Activated CD4-positive, alpha-beta T cell treated with anti-CD3 and anti-CD28 coated beads for 36 hours (primary cell): Measurements from ENCODE around the gene CARD11. TPM values are rescaled to one million over a fixed set of nuclear protein-coding genes. Genes with fewer than 3 reads are reported as not detected.
A peak's percentile ranks its signal among the peaks of the same experiment; 100 is the strongest.

Source experiments
- ATAC-seq: fragments of 200-7000 bp; cut with Tn5 transposase; one replicate; pipeline ENCODE4 v1.10.0; 2021; ENCODE audit warnings: mild to moderate bottlenecking, moderate library complexity
- CTCF ChIA-PET: fragments of 350-600 bp; sonication (Branson Sonifier 250); formaldehyde crosslinking; loops from one replicate; lab custom pipeline; 2021; ENCODE audit warnings: antibody characterized with exemption; lab: Charles Lee
- POLR2A ChIA-PET: fragments of 350-600 bp; sonication (Branson Sonifier 250); formaldehyde crosslinking; loops from one replicate; lab custom pipeline; 2021; ENCODE audit warnings: antibody characterized with exemption, inconsistent platforms; lab: Charles Lee
- DNase-seq: peaks from one replicate; pipeline ENCODE4 v3.0.0-alpha.2; 2020
- H3K27ac Mint-ChIP-seq: one replicate; pipeline ENCODE4 v1.8.0; 2021; ENCODE audit warnings: mixed read lengths
- H3K27me3 Mint-ChIP-seq: one replicate; pipeline ENCODE4 v1.8.0; 2021; ENCODE audit warnings: mixed read lengths
- H3K36me3 Mint-ChIP-seq: one replicate; pipeline ENCODE4 v1.8.0; 2021; ENCODE audit warnings: low read depth, mixed read lengths
- H3K4me1 Mint-ChIP-seq: one replicate; pipeline ENCODE4 v1.8.0; 2021; ENCODE audit warnings: mixed read lengths
- H3K4me3 Mint-ChIP-seq: one replicate; pipeline ENCODE4 v1.8.0; 2021; ENCODE audit warnings: mild to moderate bottlenecking, moderate library complexity, mixed read lengths
- H3K9me3 Mint-ChIP-seq: one replicate; pipeline ENCODE4 v1.8.0; 2021; ENCODE audit warnings: low read depth, mixed read lengths
- intact Hi-C, 2 experiments: fragments of 100-400 bp; cut with DNase I in 1 of 2; cut with micrococcal nuclease in 1 of 2; formaldehyde crosslinking; loops; one replicate each; pipeline versions ENCODE4 v1.14.2 to v1.15.1; 2022 to 2024; cut with DNase I, micrococcal nuclease
- total RNA-seq, 2 experiments: library from RNA; stranded (reverse); gene quantifications; one replicate each; pipeline ENCODE4 v1.2.3, GENCODE V29; 2021

CARD11 gene
- total RNA-seq, 2 experiments from 2014 or later = 108 to 118 TPM

DNA sequence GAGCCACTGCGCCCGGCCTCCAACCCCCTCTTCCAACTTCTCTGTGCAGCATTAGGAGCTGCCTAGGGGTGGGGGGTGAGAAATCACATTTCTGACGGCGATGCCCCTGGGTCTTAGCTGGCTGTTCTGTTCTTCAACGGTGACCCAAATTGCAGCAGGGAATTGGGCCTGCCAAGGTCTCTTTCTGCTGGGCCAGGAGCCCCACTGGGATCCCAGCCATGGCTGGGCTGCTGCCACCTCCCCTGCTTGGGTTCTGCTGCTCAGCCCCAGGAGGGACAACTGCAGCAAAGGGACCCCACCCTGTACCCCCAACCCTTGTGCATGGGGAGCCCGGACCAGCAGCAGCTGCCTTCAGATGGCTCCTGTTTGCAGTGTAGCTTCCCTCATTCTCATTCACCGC is 155.9 kb downstream of the CARD11 start:
- POLR2A ChIA-PET = no interaction called here
- DNase-seq = no peak
- no peak for ATAC-seq
- no peak overlapping the region for H3K27ac Mint-ChIP-seq
- peaks cover 10% of the 10 kb centered on the region for H3K4me1 Mint-ChIP-seq
- H3K4me3 Mint-ChIP-seq = no peak overlapping the region
- H3K27me3 Mint-ChIP-seq = no peaks in the 10 kb centered on the region
- CTCF ChIA-PET = interaction anchor here (0.6 to 2.0 kb wide), 10 partner anchors 11 to 342 kb away, joined by 3 to 5 read pairs (median 3); no protein-coding TSS in a partner anchor
- intact Hi-C loops = loop anchor here (1.0 to 5.0 kb wide), 4 partner anchors 184 to 784 kb away; no protein-coding TSS in a partner anchor
- no peaks in the 10 kb centered on the region for H3K9me3 Mint-ChIP-seq
- H3K36me3 Mint-ChIP-seq = no peaks in the 10 kb centered on the region

DNA sequence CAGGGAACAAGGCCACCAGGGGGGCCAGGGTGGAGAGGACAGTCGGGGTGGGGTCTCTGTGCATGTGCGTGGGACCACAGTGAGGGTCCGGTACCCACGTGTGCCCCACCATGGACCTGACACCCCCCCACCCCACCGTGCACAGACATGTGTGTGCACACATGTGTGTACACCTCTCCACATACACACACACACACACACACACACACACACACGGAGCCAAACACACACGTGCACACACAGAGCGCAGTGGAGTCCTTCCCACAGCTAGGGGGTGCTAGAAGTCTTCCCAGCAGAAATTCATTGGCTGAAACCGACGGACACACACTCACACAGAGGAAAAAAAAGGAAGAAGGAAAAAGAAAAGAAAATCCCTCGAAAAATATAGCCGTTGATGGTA is 156.8 kb downstream of the CARD11 start:
- peak; percentile 91 for ATAC-seq
- Mint-ChIP-seq H3K27ac (no peak overlapping the region), H3K27me3 (no peaks in the 10 kb centered on the region), H3K9me3 (no peaks in the 10 kb centered on the region), H3K4me3 (no peak overlapping the region), H3K36me3 (no peaks in the 10 kb centered on the region), H3K4me1 (peaks cover 4% of the 10 kb centered on the region)
- peak; percentile 81 for DNase-seq
- intact Hi-C loops = loop anchor here (1.0 to 5.0 kb wide), 4 partner anchors 185 to 785 kb away; no protein-coding TSS in a partner anchor
- POLR2A ChIA-PET = no interaction called here
- CTCF ChIA-PET = interaction anchor here (0.7 to 2.0 kb wide), 8 partner anchors 16 to 406 kb away, joined by 3 to 5 read pairs (median 4); no protein-coding TSS in a partner anchor

DNA sequence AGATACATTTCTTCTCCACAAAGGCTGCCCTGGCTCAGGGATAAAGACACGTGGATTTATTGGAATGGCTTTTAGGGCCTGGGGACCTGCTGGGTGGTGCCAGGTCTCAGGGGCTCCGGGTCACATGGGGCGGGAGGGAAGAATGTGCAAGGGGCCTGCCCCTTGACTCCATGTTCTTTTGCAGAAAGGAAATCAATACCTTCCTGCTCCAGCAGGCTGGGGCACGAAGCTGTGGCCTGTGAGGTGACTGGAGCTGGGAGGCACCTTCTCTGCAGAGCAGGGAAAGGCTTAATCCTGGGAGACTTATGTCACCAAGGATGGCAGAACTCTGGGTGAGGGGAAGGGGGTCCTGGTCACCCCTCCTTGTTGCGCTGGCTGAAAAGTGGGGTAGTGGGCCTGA is 157.3 kb downstream of the CARD11 start:
- DNase-seq (no peak), ATAC-seq (no peak)
- Mint-ChIP-seq H3K36me3 (no peaks in the 10 kb centered on the region), H3K4me1 (peaks cover 4% of the 10 kb centered on the region), H3K27me3 (no peaks in the 10 kb centered on the region), H3K4me3 (no peak overlapping the region), H3K27ac (peak overlapping the region; percentile 10), H3K9me3 (no peaks in the 10 kb centered on the region)
- ChIA-PET CTCF (interaction anchor here (0.6 to 2.0 kb wide), 6 partner anchors 17 to 405 kb away, joined by 3 to 5 read pairs (median 4); no protein-coding TSS in a partner anchor), POLR2A (no interaction called here)
- intact Hi-C loops = loop anchor here (5.0 kb wide), 2 partner anchors 186 to 786 kb away; no protein-coding TSS in a partner anchor

DNA sequence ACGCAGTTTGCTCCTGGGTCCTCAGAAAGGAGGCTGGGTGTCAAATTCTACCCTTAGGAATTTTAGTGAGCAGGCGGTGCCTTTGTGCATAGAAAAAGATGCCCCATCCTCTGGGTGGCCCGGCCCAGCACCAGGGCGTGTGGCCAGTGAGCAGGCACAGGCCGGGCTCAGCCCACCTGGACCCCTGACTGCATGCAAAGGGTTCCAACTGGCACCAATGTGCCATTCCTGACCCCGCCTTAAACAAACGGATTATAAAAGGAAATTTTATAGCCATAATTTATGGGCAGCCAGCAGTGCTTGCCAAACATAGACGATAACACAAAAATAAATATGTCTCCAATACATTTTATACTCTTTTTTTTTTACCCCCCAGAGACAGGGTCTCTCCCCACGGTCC is 159.5 kb downstream of the CARD11 start:
- Mint-ChIP-seq H3K9me3 (no peaks in the 10 kb centered on the region), H3K36me3 (no peaks in the 10 kb centered on the region), H3K27ac (no peak overlapping the region), H3K4me1 (peaks cover 13% of the 10 kb centered on the region), H3K27me3 (no peaks in the 10 kb centered on the region), H3K4me3 (no peak overlapping the region)
- DNase-seq (no peak), ATAC-seq (no peak)
- intact Hi-C loops = no loop called here
- ChIA-PET POLR2A (no interaction called here), CTCF (interaction anchor here (0.7 to 1.1 kb wide), 2 partner anchors 14 to 270 kb away, joined by 3 read pairs; no protein-coding TSS in a partner anchor)

DNA sequence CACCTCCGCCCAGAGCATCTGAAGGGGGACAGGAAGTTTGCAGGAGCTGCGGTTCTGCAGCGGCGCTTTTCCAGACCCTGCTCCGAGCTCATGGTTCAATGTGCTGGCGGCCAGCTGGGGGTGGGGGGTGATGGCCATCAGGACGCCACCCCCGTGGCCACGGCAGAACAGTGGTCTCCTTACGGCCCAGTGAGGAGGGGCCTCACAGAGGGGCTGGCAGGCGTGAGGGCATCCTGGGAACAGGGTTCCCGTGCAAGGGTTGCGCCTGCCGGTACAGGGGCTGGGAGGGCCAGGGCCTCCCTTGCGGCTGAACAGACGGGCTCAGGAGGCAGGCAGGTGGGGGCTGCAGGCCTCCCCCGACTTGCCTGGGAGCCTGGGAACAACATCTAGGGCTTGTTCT is 160.6 kb downstream of the CARD11 start:
- ChIA-PET CTCF (interaction anchor here (0.7 to 1.0 kb wide), 2 partner anchors 272 to 404 kb away, joined by 3 to 4 read pairs; no protein-coding TSS in a partner anchor), POLR2A (no interaction called here)
- Mint-ChIP-seq H3K27ac (no peak overlapping the region), H3K9me3 (no peaks in the 10 kb centered on the region), H3K27me3 (no peaks in the 10 kb centered on the region), H3K4me1 (peaks cover 23% of the 10 kb centered on the region), H3K36me3 (no peaks in the 10 kb centered on the region), H3K4me3 (no peak overlapping the region)
- ATAC-seq (no peak), DNase-seq (no peak)
- intact Hi-C loops = no loop called here

DNA sequence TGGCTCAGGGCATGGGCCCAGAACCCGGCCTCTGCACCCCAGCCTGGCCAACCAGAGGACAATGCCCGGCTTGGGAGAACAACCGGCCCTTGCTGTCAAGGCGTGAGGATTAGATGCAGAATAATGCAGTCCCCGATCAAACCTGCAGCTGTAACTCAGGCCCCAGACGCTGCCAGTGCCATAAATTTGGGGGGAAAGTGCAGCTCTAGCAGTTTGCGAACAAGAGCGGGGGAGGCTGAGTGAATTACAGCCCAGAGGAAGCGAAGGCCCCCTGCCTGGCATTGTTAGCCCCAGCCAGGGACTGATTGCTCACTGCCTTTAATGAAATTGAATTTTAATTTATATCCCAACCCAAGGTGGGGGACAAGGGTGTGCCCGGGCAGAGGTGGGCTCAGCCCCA is 161.6 kb downstream of the CARD11 start:
- CTCF ChIA-PET = interaction anchor here (1.0 kb wide), 1 partner anchor 273 kb away, joined by 4 read pairs; no protein-coding TSS in a partner anchor
- Mint-ChIP-seq H3K27me3 (no peaks in the 10 kb centered on the region), H3K27ac (no peak overlapping the region)

DNA sequence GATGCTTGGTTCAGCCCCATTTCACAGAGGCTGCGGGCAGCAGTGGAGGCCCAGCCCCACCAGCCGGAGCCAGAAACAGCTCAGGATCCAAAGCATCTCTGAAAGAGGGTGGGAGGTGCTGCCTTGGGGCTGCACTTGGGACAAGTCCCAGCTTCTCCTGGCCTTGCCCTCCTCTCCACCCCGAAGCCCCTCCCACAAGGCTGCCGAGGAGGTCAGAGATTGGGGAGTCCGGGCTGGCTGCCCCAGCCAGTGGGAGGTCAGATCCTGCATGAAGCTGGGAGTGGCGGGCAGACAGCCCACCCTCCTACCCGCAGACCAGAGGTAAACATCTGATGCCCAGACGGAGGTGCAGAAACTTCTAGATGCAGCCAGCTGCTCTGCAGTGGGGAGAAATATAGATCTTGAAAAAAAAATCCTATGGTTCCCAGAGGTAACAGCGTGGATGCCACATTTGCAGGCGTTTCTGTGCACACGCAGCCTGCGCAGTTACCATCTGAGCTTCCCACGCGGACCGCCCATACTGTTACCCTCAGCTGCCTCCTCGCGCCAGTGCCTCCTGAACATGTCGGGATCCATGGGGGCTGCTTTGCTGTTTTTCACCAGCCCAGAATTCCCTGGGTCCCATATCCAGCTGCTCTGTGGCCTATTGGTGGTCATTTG is 162.7 kb downstream of the CARD11 start:
- POLR2A ChIA-PET = no interaction called here
- CTCF ChIA-PET = no interaction called here
- intact Hi-C loops = no loop called here
- ATAC-seq (no peak), DNase-seq (no peak)
- H3K27ac Mint-ChIP-seq = no peak overlapping the region
- peaks cover 19% of the 10 kb centered on the region for H3K4me1 Mint-ChIP-seq
- H3K27me3 Mint-ChIP-seq = no peaks in the 10 kb centered on the region
- H3K4me3 Mint-ChIP-seq = no peak overlapping the region
- no peaks in the 10 kb centered on the region for H3K9me3 Mint-ChIP-seq
- H3K36me3 Mint-ChIP-seq = no peaks in the 10 kb centered on the region

More for the DNA sequence above, 161.6 kb downstream of the CARD11 start:
- Mint-ChIP-seq H3K4me3 (no peak overlapping the region), H3K4me1 (peaks cover 21% of the 10 kb centered on the region), H3K9me3 (no peaks in the 10 kb centered on the region), H3K36me3 (no peaks in the 10 kb centered on the region)
- DNase-seq (no peak), ATAC-seq (no peak)
- intact Hi-C loops = no loop called here
- POLR2A ChIA-PET = no interaction called here

DNA sequence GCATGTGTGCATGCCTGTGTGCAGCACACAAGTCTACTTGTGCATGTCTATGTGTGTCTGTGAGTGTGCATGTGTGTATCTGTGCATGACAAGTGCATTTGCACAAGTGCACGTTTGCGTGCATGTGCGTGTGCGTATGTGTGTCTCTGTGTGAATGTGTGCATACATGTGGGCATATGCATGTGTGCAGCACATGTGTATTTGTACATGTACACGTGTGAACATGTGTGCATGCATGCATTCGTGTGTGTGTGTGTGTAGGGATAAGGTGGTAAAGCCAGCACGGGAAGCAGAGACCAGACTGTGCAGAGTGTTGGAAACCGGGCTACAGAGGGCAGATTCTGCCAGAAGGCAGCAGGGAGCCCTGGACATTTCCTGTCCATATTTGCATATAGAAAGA is 163.6 kb downstream of the CARD11 start:
- no peaks in the 10 kb centered on the region for H3K9me3 Mint-ChIP-seq
- ChIA-PET POLR2A (no interaction called here), CTCF (no interaction called here)
- no peaks in the 10 kb centered on the region for H3K36me3 Mint-ChIP-seq
- no peak overlapping the region for H3K4me3 Mint-ChIP-seq
- intact Hi-C loops = no loop called here
- no peak for DNase-seq
- peaks cover 21% of the 10 kb centered on the region for H3K4me1 Mint-ChIP-seq
- no peaks in the 10 kb centered on the region for H3K27me3 Mint-ChIP-seq
- ATAC-seq = no peak
- H3K27ac Mint-ChIP-seq = no peak overlapping the region

DNA sequence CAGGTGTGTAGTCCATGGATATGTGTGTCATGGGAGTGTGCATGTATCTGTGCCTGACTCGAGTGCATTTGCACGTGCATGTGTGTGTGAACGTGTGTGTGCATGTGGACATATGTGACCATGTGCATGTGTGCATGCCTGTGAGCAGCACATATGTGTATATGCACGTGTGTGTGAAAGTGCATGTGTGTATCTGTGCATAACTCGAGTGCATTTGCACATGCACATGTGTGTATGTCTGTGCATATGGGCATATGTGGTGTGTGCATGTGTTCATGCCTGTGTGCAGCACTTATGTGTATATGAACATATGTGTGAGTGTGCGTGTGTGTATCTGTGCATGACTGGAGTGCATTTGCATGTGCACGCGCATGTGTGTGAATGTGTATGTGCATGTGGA is 164.3 kb downstream of the CARD11 start:
- H3K4me3 Mint-ChIP-seq = no peak overlapping the region
- ChIA-PET POLR2A (no interaction called here), CTCF (no interaction called here)
- H3K27me3 Mint-ChIP-seq = no peaks in the 10 kb centered on the region
- intact Hi-C loops = no loop called here
- ATAC-seq (no peak), DNase-seq (no peak)
- no peak overlapping the region for H3K27ac Mint-ChIP-seq
- no peaks in the 10 kb centered on the region for H3K36me3 Mint-ChIP-seq
- H3K9me3 Mint-ChIP-seq = no peaks in the 10 kb centered on the region
- H3K4me1 Mint-ChIP-seq = peaks cover 21% of the 10 kb centered on the region

DNA sequence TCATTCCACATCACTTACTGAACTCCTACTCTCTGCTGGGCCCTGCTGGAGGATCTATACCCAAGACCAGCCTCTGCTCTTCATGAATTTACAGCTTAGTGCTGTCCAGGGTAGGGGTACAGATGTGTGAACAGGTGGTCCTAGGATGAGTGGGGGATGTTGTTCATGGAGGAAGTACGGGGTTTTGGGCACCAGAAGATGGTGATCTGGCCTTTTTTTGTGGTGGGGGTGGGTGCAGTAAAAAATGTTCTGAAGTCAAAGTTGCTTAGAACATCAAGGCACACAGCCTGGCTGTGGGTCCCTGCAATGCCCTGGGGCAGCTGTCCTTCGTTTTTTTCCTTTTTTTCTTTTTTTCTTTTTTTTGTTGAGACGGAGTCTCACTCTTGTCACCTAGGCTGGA is 165.4 kb downstream of the CARD11 start:
- no peak overlapping the region for H3K27ac Mint-ChIP-seq
- no peak for ATAC-seq
- DNase-seq = no peak
- H3K4me1 Mint-ChIP-seq = peaks cover 30% of the 10 kb centered on the region
- intact Hi-C loops = no loop called here
- CTCF ChIA-PET = no interaction called here
- H3K27me3 Mint-ChIP-seq = no peaks in the 10 kb centered on the region
- no peaks in the 10 kb centered on the region for H3K9me3 Mint-ChIP-seq
- H3K36me3 Mint-ChIP-seq = no peaks in the 10 kb centered on the region
- POLR2A ChIA-PET = interaction anchor here (0.6 kb wide), 1 partner anchor 509 kb away, joined by 8 read pairs; no protein-coding TSS in a partner anchor
- no peak overlapping the region for H3K4me3 Mint-ChIP-seq

DNA sequence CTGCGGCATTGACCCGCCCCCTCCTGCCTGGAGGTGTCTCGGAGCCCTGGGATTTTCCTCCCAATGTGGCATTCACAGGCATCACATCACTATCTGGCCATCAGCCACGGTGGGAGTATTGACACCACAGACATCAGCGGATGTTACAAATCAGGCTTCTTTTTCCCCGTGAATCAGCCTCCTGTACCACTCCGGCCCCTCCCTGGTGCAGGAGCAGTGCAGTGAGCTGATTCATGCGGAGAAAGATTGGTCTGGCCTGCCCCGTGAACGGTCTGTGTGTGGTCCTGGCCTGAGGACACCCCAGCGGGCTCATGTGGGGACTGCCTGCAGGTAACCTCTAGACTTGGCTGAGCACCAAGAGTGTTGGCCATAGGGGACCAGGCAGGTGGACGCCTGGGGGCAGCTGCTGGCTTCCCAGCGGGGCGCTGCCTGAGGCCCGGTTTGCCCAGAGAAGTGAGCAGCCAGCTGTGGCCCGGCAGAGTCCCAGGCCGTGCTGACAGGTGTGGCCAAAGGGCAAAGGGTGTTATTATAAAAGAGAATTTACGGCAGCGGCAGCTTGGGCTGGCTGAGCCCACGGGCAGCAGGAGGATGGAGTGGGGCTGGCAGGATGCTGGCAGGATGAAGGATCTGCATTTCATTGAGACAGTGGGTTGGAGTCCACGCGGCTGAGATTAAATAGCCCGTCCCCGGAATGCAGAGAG is 167.5 kb downstream of the CARD11 start:
- ATAC-seq = no peak
- POLR2A ChIA-PET = no interaction called here
- Mint-ChIP-seq H3K9me3 (no peaks in the 10 kb centered on the region), H3K4me3 (no peak overlapping the region), H3K27me3 (no peaks in the 10 kb centered on the region), H3K4me1 (peaks cover 47% of the 10 kb centered on the region), H3K27ac (no peak overlapping the region), H3K36me3 (no peaks in the 10 kb centered on the region)
- no peak for DNase-seq
- CTCF ChIA-PET = no interaction called here
- intact Hi-C loops = no loop called here
